ENCODE measurements around the gene APOD. TPM values are rescaled to one million over a fixed set of nuclear protein-coding genes. Genes with fewer than 3 reads are reported as not detected.

The APOD gene
- total RNA-seq, 3 donors from 2014 or later = 651 to 2,224 (median 1,247) TPM

- Histone ChIP-seq H3K4me3 (no peak overlapping the region), H3K9me3 (no peaks in the 10 kb centered on the region), H3K36me3 (no peaks in the 10 kb centered on the region), H3K27me3 (no peaks in the 10 kb centered on the region), H3K27ac (peak overlapping the region; percentile 64 to 79), H3K4me1 (peaks cover 0 to 16% of the 10 kb centered on the region in 2 donors)
- DNase-seq (ENCODE audit: low spot score in 2 of 2) = peak in 1 of 2 donors; percentile 75
- intact Hi-C loops (cut with DNase I; ENCODE audit: low total_unique reads) = no loop called here
- no peak for TF ChIP-seq CTCF (IDR thresholded peaks at IDR 0.05)
- TF ChIP-seq POLR2AphosphoS5 (IDR thresholded peaks at IDR 0.05) = peak in 2 of 3 donors; percentile 20 to 21
- TF ChIP-seq POLR2A (IDR thresholded peaks at IDR 0.05) = no peak
Observed at GRCh38 chr3:195546130-195546560, 37.6 kb downstream of the APOD start.

- intact Hi-C loops (cut with DNase I; ENCODE audit: low total_unique reads) = no loop called here
- H3K27ac ChIP-seq = peak overlapping the region; percentile 94
Observed at GRCh38 chr3:195544634-195545033, 39.1 kb downstream of the APOD start.

GRCh38 chr3:195544230-195544536 is 39.6 kb downstream of the APOD start:
- no peaks in the 10 kb centered on the region for H3K36me3 ChIP-seq
- peak overlapping the region; percentile 94 for H3K27ac ChIP-seq
- intact Hi-C loops (cut with DNase I; ENCODE audit: low total_unique reads) = no loop called here
- no peaks in the 10 kb centered on the region for H3K27me3 ChIP-seq
- peak overlapping the region in 2 of 3 donors; percentile 82 to 90 for H3K4me3 ChIP-seq
- no peaks in the 10 kb centered on the region for H3K9me3 ChIP-seq
- no peak for TF ChIP-seq POLR2AphosphoS5 (IDR thresholded peaks at IDR 0.05)
- no peak for TF ChIP-seq POLR2A (IDR thresholded peaks at IDR 0.05)
- no peak for TF ChIP-seq CTCF (IDR thresholded peaks at IDR 0.05)
- peaks cover 0 to 21% of the 10 kb centered on the region in 2 donors for H3K4me1 ChIP-seq
- DNase-seq (ENCODE audit: low spot score in 2 of 2) = no peak

More at GRCh38 chr3:195544634-195545033, 39.1 kb downstream of the APOD start:
- no peaks in the 10 kb centered on the region for H3K27me3 ChIP-seq
- H3K4me1 ChIP-seq = peaks cover 0 to 21% of the 10 kb centered on the region in 2 donors
- no peaks in the 10 kb centered on the region for H3K9me3 ChIP-seq
- H3K36me3 ChIP-seq = no peaks in the 10 kb centered on the region
- TF ChIP-seq POLR2AphosphoS5 (IDR thresholded peaks at IDR 0.05) (no peak), POLR2A (IDR thresholded peaks at IDR 0.05) (no peak), CTCF (IDR thresholded peaks at IDR 0.05) (no peak)
- H3K4me3 ChIP-seq = no peak overlapping the region
- DNase-seq (ENCODE audit: low spot score in 2 of 2) = no peak

- Histone ChIP-seq H3K27ac (peak overlapping the region; percentile 94), H3K27me3 (no peaks in the 10 kb centered on the region), H3K4me3 (peak overlapping the region; percentile 82 to 90 (median 87)), H3K4me1 (peaks cover 0 to 17% of the 10 kb centered on the region in 2 donors), H3K9me3 (no peaks in the 10 kb centered on the region), H3K36me3 (no peaks in the 10 kb centered on the region)
- intact Hi-C loops (cut with DNase I; ENCODE audit: low total_unique reads) = no loop called here
- no peak for TF ChIP-seq POLR2A (IDR thresholded peaks at IDR 0.05)
- TF ChIP-seq POLR2AphosphoS5 (IDR thresholded peaks at IDR 0.05) = no peak
- TF ChIP-seq CTCF (IDR thresholded peaks at IDR 0.05) = no peak
- no peak for DNase-seq (ENCODE audit: low spot score in 2 of 2)
Observed at GRCh38 chr3:195543500-195544229, 40.1 kb downstream of the APOD start.

- Histone ChIP-seq H3K27me3 (no peaks in the 10 kb centered on the region), H3K9me3 (no peaks in the 10 kb centered on the region), H3K27ac (peak within 1 kb of the TSS; percentile 94), H3K4me1 (peaks cover 0 to 19% of the 10 kb centered on the region in 2 donors), H3K4me3 (peak within 1 kb of the TSS; percentile 82 to 90 (median 87)), H3K36me3 (peaks cover 4% of the 10 kb centered on the region)
- intact Hi-C loops (cut with DNase I; ENCODE audit: low total_unique reads) = no loop called here
- TF ChIP-seq CTCF (IDR thresholded peaks at IDR 0.05) = no peak
- peak; percentile 91 for TF ChIP-seq POLR2A (IDR thresholded peaks at IDR 0.05)
- peak; percentile 88 to 99 (median 90) for TF ChIP-seq POLR2AphosphoS5 (IDR thresholded peaks at IDR 0.05)
- peak; percentile 88 to 92 for DNase-seq (ENCODE audit: low spot score in 2 of 2)
Observed at GRCh38 chr3:195542698-195543499, 40.8 kb downstream of the APOD start, which contains the start of gene PPP1R2. PPP1R2 (minus strand) TSS chr3:195543325; CDS start chr3:195543025, 300 bp downstream.
